Sciatic nerve (tissue), 2 donors: ENCODE data around the gene GCHFR. TPM values are rescaled to one million over a fixed set of nuclear protein-coding genes. Genes with fewer than 3 reads are reported as not detected.

Experiments
- ATAC-seq: fragments of 200-7000 bp; cut with Tn5 transposase; one replicate; pipeline ENCODE4 v1.9.1; 2020; ENCODE audit warnings: mild to moderate bottlenecking, moderate library complexity
- DNase-seq: peaks from one replicate; pipeline ENCODE4 v3.0.0-alpha.2; 2020; ENCODE audit warnings: low spot score
- intact Hi-C: fragments of 100-400 bp; cut with DNase I; formaldehyde crosslinking; loops from one replicate; pipeline ENCODE4 v1.14.2; 2022
- total RNA-seq: library from RNA; stranded (reverse); fragmentation: NEBNext Ultra II Directional; extraction: Animal tissue kit (Norgen Biotek cat#: 25700); gene quantifications from one replicate; pipeline ENCODE4 v1.2.1, GENCODE V29; 2021
- donor health status: DM: no; HTN: no; CAD: no.
- donor health status: DM: no; HTN: no; CAD: no.

The GCHFR gene
- total RNA-seq, 1 donor from 2014 or later: 9.8 TPM

GRCh38 chr15:40772014-40772413 lies 8.1 kb downstream of the GCHFR start:
- DNase-seq (no peak), ATAC-seq (peak; percentile 20)
- intact Hi-C loops: loop anchor here (5.0 kb wide), 1 partner anchor 1275 kb away; no protein-coding TSS in a partner anchor

- intact Hi-C loops: loop anchor here (5.0 kb wide), 1 partner anchor 1276 kb away; no protein-coding TSS in a partner anchor
- no peak for ATAC-seq
- DNase-seq: no peak
These were observed 9.6 kb downstream of the GCHFR start for GRCh38 chr15:40773496-40773895.

DNA sequence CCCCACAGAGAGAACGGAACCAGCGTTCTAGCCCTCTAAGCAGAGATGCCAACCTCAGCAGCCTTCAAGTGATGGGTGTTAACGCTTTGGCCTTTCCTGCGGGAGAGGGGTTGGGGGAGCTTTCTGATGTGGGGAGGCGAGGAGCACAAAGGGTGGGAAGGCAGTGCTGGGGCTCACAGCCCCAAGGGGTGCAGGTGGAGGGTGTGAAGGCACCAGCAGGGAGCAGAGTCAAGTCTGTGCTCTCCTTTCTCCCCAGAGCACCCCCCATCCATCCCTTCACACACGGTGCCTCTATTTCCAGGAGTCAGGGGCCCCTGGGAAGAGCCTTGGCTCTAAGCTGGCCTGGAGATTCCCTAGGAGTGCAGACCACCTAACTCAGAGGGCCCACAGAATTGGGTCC lies 10.0 kb downstream of the GCHFR start:
- DNase-seq (no peak), ATAC-seq (no peak)
- intact Hi-C loops: loop anchor here (5.0 kb wide), 1 partner anchor 1277 kb away; no protein-coding TSS in a partner anchor

- ATAC-seq: no peak
- no peak for DNase-seq
- intact Hi-C loops: no loop called here
These were observed 11.1 kb downstream of the GCHFR start for GRCh38 chr15:40775007-40775406.

DNA sequence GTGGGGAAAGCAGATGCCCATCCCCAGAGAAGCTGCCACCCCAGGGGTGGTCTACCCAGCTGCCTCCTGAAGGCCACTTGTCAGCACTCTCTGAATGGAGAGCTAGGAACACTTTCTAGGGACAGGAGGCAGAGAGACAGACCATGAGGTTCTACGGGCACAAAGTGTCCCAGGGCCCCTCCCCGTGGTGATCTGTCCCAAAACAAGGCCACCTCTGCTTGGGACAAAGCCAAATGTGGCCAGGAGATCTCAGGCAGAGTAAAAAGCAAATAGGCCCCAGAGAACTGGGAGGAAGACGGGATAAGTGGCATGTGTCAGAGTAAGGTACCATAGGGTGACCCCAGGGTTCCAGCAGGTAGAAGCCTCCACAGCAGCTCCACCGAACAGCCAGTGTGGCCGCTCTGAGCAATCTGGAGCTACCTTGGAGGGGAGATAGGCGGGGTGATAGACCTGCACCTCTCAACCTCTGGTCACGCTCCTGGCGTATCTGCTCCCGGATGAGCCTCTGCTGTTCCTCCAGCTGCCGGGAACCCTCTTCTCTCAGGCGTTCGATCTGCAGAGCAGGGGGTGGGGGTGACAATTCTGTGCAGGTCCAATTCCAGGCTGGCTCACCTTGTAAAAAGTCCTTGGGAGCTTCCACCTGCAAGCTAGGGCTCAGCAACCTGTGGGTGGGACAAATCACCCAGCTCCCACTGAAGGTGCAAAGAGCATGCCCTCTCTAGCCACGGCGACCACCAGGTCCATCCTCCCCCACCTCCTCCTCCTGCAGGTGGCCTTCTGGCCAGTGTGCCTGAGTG lies 12.1 kb downstream of the GCHFR start:
- DNase-seq (no peak), ATAC-seq (no peak)
- intact Hi-C loops: no loop called here

- ATAC-seq: peak; percentile 83
- no peak for DNase-seq
- intact Hi-C loops: no loop called here
These were observed 12.8 kb downstream of the GCHFR start for GRCh38 chr15:40776537-40777141.

DNA sequence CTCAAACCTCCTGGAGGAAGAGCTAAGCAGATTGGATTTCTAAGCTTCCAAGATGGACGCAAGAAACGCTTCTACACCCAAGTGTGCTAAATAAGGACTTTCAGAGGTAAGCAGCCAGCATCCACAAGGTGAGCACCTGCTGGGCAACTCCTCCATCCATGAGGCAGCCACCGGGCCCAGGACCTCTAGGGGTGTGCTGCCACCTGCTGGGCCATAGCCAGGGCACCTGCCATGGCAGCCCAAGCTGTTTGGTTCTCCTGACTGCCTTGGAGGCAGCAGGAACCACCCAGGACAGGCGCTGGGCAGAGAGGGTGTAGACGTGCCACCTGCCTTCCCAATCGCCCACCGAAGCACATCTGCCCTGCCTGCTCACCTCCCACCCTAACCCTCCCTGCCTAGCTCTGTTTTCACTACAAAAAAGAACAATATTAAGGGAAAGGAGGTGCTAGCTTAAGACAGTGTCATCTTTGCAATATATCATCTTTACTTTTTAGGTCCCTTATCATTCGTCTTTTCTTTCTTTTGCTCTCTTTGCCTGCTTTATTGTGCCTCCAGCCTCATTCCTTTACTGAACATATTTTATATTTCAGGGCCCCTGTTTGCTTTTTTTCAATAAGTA lies 18.9 kb downstream of the GCHFR start:
- no peak for DNase-seq
- intact Hi-C loops: no loop called here

DNA sequence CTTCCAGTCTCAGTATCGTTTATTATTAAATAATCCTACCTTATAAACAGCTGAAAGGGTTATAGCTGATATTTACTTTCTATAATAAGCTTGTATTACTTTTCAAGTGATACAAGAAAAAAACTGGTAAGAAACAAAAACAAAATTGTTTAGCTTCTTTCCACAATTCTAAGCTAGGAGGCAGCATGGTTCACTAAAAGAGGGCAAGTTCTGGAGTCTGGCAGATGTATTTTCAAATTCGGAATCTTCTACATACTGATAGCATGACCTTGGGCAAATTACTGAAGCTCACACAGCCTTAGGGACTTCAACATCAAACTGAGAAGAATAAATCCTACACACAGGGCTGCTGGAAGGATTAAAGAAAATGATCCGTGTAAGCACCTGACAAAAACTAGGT lies 21.3 kb downstream of the GCHFR start:
- intact Hi-C loops: no loop called here
- DNase-seq (no peak), ATAC-seq (no peak)

More for the DNA sequence above, 18.9 kb downstream of the GCHFR start:
- ATAC-seq: peak; percentile 55

DNA sequence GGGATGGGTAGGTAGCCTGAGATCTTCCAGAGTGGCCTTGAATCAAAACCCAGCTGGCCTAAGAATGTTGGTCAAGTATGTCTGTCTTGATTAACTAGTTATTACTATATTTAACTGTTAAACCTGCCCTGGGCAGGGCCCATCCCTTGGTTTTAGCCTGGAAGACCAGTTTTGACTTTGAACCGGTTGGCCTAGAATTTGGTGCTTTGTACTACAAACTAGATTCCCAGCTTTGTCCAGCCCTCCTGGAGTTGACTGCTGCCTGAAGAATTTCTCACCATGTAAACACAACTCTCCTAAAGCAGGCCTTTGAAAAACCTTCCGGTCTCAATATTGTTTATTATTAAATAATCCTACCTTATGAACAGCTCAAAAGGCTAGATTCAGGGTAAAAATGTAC lies 21.9 kb downstream of the GCHFR start:
- ATAC-seq (no peak), DNase-seq (no peak)
- intact Hi-C loops: no loop called here

GRCh38 chr15:40787344-40787841 lies 23.5 kb downstream of the GCHFR start:
- DNase-seq (no peak), ATAC-seq (no peak)
- intact Hi-C loops: no loop called here

GRCh38 chr15:40787991-40788390 lies 24.1 kb downstream of the GCHFR start:
- ATAC-seq: no peak
- intact Hi-C loops: no loop called here
- DNase-seq: no peak

- no peak for ATAC-seq
- intact Hi-C loops: no loop called here
- DNase-seq: no peak
These were observed 25.3 kb downstream of the GCHFR start for GRCh38 chr15:40789119-40789518.

GRCh38 chr15:40789999-40790398 lies 26.1 kb downstream of the GCHFR start:
- intact Hi-C loops: no loop called here

DNA sequence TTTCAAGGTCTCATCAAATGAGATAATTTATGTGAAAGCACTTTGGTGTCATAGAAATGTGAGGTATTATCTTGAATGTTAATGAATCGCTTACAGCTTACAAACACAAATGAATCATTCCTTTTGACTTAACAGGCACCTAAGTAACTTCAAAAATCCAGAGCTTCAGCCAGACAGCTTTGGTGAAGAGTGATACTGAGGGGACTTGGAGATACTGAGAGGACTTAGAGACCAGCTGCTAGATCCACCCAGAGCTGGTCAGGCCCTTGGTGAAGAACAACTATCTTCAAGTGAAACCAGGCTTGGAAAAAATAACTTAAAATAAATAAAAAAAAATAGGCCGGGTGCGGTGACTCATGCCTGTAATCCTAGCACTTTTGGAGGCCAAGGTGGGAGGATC lies 26.9 kb downstream of the GCHFR start:
- intact Hi-C loops: no loop called here
- DNase-seq: no peak
- no peak for ATAC-seq

More at GRCh38 chr15:40789999-40790398, 26.1 kb downstream of the GCHFR start:
- ATAC-seq: no peak
- DNase-seq: no peak

DNA sequence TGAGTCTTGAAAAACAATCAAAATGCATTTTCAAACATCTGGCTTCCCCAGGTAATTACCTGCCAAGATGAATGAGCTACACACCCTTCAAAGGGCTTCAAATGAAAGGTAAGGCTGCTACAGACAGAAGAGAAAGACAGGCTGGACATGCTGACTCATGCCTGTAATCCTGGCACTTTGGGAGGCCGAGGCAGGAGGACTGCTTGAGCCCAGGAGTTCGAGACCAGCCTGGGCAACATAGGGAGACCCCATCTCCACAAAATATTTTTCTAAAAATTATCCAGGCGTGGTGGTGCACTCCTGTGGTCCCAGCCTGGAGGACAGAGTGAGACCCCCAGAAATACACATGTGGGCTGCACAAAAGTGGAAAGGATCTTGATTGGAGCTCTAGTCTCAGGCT lies 28.5 kb downstream of the GCHFR start:
- intact Hi-C loops: no loop called here
- ATAC-seq (no peak), DNase-seq (no peak)

DNA sequence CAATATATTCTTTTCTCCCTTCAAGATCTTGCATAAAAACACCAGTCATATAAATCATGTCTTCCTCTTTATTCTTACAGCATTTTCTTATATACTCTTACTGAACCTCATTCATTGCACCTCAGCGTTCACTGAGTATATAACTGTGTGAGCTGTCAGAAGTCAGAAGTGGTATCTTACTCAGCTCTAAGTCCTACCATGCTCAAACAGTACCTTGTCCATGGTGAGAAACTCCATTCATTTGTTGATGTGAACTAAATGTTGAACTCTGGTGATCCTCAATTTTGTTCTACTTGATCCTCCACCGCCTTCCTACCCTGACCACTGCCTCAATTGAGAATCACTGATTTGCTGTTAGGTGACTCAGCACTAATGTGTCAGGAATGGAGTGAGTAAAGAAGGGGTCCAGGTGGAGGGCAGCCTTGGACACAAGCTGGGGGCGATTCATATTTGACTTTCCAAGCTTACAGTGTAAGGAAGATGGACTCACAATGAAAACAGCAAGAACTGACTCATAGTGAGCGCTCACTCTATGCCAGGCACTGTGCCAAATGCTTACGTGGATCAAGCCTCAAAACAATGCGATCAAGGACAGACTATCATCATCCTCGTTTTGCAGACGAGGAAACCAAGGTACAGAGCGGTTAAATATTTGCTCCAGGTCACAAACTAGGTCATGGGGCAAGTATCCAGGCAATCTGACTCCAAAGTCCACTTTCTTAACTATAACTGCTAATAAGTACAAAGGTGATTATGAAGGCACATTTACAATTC lies 29.5 kb downstream of the GCHFR start:
- intact Hi-C loops: no loop called here
- ATAC-seq (no peak), DNase-seq (no peak)

GRCh38 chr15:40796041-40796440 lies 32.2 kb downstream of the GCHFR start:
- intact Hi-C loops: no loop called here
- ATAC-seq: no peak

DNA sequence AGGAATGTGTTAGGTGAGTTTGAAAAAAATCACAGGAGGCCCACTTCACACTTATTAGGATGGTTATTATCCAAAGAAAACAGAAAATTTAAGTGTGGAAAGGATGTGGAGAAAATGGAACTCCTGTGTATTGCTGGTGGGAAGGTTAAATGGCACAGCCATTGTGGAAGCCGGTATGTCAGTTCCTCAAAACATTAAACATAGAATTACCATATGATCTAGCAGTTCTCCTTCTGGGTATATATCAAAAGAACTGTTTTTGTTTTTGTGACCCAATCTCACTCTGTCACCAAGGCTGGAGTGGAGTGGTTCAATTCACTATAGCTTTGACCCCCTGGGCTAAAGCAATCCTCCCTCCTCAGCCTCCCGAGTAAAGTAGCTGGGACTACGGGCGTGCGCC lies 32.6 kb downstream of the GCHFR start:
- intact Hi-C loops: no loop called here
- ATAC-seq (no peak), DNase-seq (no peak)

More at GRCh38 chr15:40796041-40796440, 32.2 kb downstream of the GCHFR start:
- no peak for DNase-seq

GRCh38 chr15:40799523-40799922 lies 35.7 kb downstream of the GCHFR start:
- no peak for ATAC-seq
- intact Hi-C loops: no loop called here
- no peak for DNase-seq
